ENCODE measurements around the gene ZNF358.

The ZNF358 gene

GRCh38 chr19:7520131-7521051, 4.5 kb downstream of the ZNF358 start:
- DNase-seq (ENCODE audit: low read depth in 2 of 2), result no peak

- no peak for DNase-seq (ENCODE audit: low read depth in 2 of 2)
These were observed 5.7 kb downstream of the ZNF358 start for GRCh38 chr19:7521551-7522071.

- peak; percentile 99 to 100 for DNase-seq (ENCODE audit: low read depth in 2 of 2)
These were observed 6.4 kb downstream of the ZNF358 start, which contains the start of gene MCOLN1 for GRCh38 chr19:7522072-7522922. MCOLN1 (plus strand) TSS chr19:7522624; CDS start chr19:7522751, 127 bp downstream.

GRCh38 chr19:7522923-7523667, 7.2 kb downstream of the ZNF358 start:
- no peak for DNase-seq (ENCODE audit: low read depth in 2 of 2)

GRCh38 chr19:7524523-7524922, 8.6 kb downstream of the ZNF358 start:
- DNase-seq (ENCODE audit: low read depth in 2 of 2), result no peak

- no peak for DNase-seq (ENCODE audit: low read depth in 2 of 2)
These were observed 9.3 kb downstream of the ZNF358 start for GRCh38 chr19:7524992-7525739.

- DNase-seq (ENCODE audit: low read depth in 2 of 2), result no peak
These were observed 10.4 kb downstream of the ZNF358 start for GRCh38 chr19:7526059-7526929.

- DNase-seq (ENCODE audit: low read depth in 2 of 2), result no peak
These were observed 11.8 kb downstream of the ZNF358 start for GRCh38 chr19:7527516-7528191.

GRCh38 chr19:7528192-7528519, 12.3 kb downstream of the ZNF358 start:
- no peak for DNase-seq (ENCODE audit: low read depth in 2 of 2)

- DNase-seq (ENCODE audit: low read depth in 2 of 2), result no peak
These were observed 12.8 kb downstream of the ZNF358 start for GRCh38 chr19:7528522-7529245.

- DNase-seq (ENCODE audit: low read depth in 2 of 2), result no peak
These were observed 13.3 kb downstream of the ZNF358 start for GRCh38 chr19:7529246-7529600.

GRCh38 chr19:7529610-7530490, 13.9 kb downstream of the ZNF358 start:
- no peak for DNase-seq (ENCODE audit: low read depth in 2 of 2)

- no peak for DNase-seq (ENCODE audit: low read depth in 2 of 2)
These were observed 17.5 kb downstream of the ZNF358 start for GRCh38 chr19:7533281-7533885.

- DNase-seq (ENCODE audit: low read depth in 2 of 2), result peak; percentile 74 to 75
These were observed 18.1 kb downstream of the ZNF358 start for GRCh38 chr19:7533925-7534480.

- peak in 1 of 2 donors; percentile 22 for DNase-seq (ENCODE audit: low read depth in 2 of 2)
These were observed 18.7 kb downstream of the ZNF358 start for GRCh38 chr19:7534531-7535046.

- peak; percentile 85 to 94 for DNase-seq (ENCODE audit: low read depth in 2 of 2)
These were observed 19.4 kb downstream of the ZNF358 start, which contains the start of gene PNPLA6 for GRCh38 chr19:7535047-7535997. PNPLA6 (plus strand) TSS chr19:7535717; CDS start chr19:7535789, 72 bp downstream.

All from stimulated activated CD4-positive, alpha-beta T cell treated with anti-CD3 and anti-CD28 coated beads, Interleukin-1b, Interleukin-23, amount 100 ng/mL, for 4 hours (primary cell).